ENCODE data around the gene CNBD2.
A peak's percentile ranks its signal among the peaks of the same experiment; 100 is the strongest.
"Not testable (repeated sequence)": the region's sequence is repeated elsewhere in the genome, so short reads cannot be mapped to it uniquely, and the experiment has no call there.

The CNBD2 gene

GRCh38 chr20:35975576-35976373 is 7.4 kb downstream of the CNBD2 start:
- no peak for DNase-seq

- DNase-seq = no peak
Observed at GRCh38 chr20:35978041-35978513, 9.7 kb downstream of the CNBD2 start.

- DNase-seq = no peak
Observed at GRCh38 chr20:35979544-35979943, 11.2 kb downstream of the CNBD2 start.

GRCh38 chr20:35981969-35982368 is 13.6 kb downstream of the CNBD2 start:
- no peak for DNase-seq

DNA sequence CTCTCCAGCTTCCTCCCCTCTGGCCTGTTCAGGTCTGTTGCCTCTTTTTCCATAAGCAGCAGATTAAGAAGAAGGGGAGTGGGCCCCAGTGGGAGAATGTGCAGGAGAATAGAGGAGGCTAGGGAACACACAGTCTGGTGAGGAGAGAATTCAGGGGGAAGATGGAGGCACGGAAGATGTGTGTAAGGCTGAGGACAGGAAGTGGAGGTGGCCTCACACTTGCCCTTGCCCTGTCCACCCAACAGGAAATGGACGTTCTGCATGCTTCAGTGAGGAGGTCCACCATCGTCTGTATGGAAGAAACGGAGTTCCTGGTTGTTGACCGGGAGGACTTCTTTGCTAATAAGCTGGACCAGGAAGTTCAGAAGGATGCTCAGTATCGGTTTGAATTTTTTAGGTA is 16.0 kb downstream of the CNBD2 start:
- no peak for DNase-seq

GRCh38 chr20:35985806-35986205 is 17.4 kb downstream of the CNBD2 start:
- no peak for DNase-seq

GRCh38 chr20:35988910-35989463 is 20.6 kb downstream of the CNBD2 start:
- no peak for DNase-seq

GRCh38 chr20:35991142-35991771 is 22.9 kb downstream of the CNBD2 start:
- DNase-seq = peak; percentile 20

DNA sequence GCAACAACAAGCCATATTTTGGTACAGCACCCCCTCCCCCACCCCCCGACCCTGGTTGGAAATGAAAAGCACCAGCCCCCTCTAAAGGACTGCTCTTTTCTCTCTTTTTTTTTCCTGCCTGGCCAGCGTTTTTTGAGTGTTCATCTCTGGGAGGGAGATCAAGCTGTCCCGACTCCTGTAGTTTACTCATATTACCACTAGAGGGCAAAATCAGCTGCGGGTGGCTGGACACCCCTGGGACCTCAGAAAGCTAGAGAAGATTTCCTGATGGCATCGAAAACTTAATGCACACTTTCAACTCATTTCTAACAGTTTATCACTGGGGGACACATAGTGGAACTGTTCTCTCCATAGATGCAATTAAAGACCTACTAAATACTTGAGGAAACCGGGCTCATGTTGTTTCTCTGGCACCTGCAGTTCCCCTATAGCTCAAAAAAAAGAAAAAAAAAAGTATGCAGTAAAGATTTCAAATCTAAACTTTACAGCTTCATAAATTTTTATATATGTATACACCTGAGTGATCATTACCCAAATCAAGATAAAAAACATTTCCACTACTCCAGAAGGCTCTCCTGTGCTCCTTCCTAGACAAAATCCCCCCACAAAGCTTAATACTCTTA is 24.4 kb downstream of the CNBD2 start:
- peak; percentile 47 for DNase-seq

- peak; percentile 88 for DNase-seq
Observed at GRCh38 chr20:35994994-35995453, 26.6 kb downstream of the CNBD2 start.

DNA sequence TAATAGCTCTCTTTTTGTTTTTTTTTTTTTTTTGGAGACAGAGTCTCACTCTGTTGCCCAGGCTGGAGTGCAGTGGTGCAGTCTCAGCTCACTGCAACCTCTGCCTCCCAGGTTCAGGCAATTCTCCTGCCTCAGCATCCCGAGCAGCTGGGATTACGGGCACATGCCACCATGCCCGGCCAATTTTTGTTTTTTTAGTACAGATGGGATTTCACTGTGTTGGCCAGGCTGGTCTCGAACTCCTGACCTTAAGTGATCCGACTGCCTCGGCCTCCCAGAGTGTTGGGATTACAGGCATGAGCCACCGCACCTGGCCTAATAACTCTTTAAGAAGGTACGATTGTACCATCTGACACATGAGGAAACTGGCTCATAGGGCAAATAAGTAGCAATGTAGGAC is 28.1 kb downstream of the CNBD2 start:
- not testable (repeated sequence) for DNase-seq

GRCh38 chr20:36001331-36001730 is 32.9 kb downstream of the CNBD2 start:
- not testable (repeated sequence) for DNase-seq

DNA sequence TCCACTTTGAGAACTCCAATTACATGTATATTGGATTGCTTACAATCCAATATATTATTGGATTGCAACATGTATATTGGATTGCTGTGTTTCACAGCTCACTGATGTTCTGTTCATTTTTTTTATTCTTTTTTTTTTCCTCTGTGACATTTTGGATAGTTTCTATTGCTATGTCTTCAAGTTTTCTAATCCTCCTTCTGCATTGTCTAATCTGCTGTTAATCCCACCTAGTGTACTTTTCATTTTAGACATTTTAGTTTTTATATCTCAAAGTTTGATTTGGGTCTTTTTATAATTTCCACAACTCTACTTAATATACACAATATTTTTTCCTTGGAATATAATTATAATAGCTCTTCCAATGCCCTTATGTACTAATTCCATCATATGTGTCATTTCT is 34.5 kb downstream of the CNBD2 start:
- no peak for DNase-seq

DNA sequence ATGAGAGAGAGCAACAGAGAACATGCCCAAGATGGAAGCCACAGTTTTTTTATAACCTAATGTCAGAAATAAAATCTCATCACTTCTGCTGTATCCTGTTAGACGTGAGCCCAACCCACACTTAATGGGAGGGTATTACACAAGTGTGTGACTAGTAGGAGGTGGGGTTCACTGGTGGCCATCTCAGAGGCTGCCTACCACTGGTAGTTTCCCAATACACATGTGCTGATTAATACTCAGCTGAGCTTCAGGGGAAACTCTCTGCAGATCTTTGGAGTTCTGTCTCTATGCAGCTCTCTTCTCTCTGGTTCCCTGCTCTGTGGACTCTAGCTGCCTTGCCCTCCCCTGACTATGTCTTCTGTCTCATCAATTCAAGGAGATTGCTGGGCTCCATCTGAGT is 35.7 kb downstream of the CNBD2 start:
- DNase-seq = no peak

DNA sequence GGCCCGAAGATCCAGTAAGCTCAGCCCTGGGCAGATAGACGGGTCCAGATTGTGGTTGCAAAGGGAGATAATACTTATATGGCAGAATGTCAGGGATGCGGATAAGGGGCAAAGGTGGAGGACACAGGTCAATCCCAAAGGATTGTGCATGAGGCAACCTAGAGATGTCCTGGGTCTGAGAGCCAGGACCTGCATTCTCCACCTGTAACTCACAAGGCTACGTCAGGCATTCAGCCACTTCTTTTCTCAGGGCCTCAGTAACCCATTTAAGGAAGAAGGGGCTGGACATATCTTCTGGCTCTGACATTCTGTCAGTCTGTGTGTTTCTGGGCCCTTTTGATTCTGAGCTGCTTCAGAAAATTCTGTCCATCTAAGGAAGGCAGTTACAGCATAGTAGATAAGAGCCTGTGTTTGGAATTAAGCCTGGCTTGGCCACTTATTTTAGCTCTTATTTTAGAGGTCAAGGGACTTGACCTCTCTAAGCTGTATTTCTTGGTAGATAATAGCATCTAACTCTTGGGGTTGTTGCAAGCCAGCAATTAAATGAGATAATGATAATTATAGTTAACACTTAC is 40.2 kb downstream of the CNBD2 start:
- DNase-seq = no peak

DNA sequence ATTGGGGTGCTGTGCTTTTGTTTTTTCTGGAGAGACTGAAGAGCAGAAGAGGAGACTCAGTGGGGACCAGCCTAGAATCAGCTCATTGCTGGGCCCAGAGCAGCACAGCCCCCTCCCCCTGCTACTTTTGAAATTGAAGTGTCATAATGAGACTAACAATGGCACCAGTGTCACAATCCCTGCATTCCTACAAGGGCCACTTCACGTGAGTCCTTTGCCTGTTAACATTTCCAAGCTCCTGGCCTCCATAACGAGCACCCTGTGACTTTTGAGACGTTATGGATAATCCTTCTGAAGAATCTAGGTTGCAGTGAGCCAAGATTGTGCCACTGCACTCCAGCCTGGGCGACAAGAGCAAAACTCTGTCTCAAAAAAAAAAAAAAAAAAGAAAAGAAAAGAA is 41.7 kb downstream of the CNBD2 start:
- no peak for DNase-seq

DNA sequence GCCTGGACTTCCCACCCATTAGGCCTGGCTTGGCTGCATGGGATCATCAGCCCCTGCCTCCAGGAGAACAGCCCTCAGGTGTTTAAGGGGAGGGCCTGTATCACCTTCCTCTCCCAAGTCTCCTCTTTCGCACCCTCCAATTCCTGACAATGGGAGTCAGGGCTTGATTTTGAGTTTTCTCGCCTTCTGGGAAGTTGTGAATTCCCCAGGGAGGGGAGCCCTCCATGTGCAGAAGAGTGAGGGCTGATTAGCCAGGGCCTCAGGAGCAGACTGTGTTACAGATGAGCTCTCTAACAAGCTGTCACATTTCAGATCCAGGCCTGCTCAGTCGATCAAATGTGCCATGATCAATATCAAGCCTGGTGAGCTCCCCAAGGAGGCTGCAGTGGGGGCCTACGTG is 42.4 kb downstream of the CNBD2 start:
- no peak for DNase-seq

- DNase-seq = no peak
Observed at GRCh38 chr20:36015806-36016403, 47.5 kb downstream of the CNBD2 start.

DNA sequence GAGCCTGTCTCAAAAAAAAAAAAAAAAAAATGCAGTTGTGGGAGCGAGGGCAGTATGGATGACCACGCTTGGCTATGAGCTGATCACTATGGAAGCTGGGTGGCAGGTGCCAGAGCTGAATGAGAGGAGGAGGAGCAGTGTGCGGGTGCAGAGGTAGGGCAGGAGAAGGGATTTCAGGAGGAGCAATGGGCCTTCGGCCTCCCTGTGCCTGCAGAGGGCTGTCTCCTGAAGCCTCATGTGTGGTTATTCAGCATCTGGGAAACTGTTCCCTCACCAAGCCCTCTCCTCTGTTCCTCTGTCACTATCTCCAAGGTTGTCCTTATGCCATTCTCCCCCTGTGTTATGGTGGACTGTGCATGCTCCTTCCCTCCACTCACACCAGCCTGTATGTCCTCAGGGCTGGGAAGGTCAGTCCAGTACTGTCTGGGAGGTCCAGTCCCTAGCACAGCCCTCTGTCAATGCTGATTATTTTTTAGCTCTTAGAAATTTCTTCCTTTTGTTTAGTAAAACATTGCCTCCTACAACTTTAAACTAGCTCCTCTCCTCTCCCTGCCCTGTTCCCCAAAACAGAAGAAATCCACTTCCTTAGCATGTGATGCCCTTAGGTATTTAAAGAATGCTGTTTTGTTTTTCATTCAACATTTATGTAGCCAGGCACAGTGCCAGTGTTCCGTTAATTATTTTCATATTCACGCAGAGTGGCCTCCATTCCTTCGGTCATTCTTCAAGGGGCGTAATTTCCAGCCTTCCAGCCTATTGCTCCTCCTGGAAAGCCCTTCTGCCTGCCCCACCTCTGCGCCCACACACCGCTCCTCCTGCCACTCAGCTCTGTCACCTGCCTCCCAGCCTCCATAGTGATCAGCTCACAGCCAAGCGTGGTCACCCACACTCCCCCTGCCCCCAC is 48.9 kb downstream of the CNBD2 start:
- no peak for DNase-seq

DNA sequence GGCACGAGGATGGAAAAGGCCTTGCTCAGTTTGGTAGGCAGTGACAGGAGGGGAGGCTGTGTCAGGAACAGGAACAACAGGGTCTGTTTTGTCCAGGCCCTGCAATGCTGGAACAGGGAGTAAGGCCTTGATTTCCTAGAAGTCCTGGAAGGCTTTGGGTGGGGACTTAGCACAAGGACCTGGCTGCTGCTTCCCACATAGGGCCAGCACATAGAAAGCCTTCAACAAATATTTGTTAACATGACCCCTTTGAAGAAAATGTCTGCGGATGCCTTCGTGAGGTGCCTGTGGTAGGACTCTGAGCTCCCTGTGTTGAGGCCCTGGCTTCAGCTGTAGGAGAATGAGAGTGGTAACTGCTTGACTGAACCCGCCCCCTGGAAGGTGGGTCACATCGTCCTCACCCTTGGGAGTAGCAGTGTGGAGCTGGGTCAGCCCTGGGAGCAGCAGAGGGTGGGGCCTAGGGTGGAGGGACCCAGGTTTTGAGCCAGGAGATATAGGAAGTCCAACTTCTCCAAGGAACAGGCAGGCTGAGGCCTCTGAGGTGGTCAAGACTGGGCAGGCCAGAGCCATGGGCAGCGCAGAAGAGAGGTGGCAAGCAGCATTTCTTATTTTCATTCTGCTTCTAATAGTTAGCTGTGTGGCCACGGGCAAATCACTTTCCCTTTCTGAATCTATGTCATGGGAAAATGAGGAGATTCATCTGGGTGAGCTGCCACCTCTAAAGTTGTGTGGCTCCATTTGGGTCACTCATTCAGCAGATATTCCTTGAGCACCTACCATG is 50.0 kb downstream of the CNBD2 start:
- DNase-seq = no peak

DNA sequence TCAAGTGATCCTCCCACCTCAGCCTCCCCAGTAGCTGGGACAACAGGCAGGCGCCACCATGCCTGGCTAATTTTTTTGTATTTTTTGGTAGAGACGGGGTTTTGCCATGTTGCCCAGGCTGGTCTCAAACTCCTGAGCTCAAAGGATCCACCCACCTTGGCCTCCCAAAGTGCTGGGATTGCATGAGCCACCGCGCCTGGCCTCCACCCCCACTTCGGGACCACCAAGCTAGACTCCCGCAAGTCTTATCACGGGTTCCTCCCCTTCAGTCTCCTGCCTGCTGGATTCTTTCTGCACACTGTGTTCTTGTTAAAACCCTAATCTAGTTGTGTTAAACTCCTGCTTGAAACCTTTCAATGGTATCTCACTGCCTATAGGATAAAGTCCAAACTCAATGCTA is 57.7 kb downstream of the CNBD2 start:
- not testable (repeated sequence) for DNase-seq
